Gastrocnemius medialis (tissue), 4 donors: Measurements from ENCODE around the gene VWA5B1. TPM values are rescaled to one million over a fixed set of nuclear protein-coding genes. Genes with fewer than 3 reads are reported as not detected.

Experiments used
- ATAC-seq, 2 donors: fragments of 150-250 bp; one replicate each; pipeline ENCODE4 v1.9.1; 2016
- DNase-seq, 2 donors: peaks; one replicate each; pipeline ENCODE4 v3.0.0-alpha.2; 2019
- H3K27ac ChIP-seq, 4 donors: fragments of 200-600 bp; sonication (generic); 1 replicate in 1 of 4; 2 replicates in 3 of 4; pipeline ENCODE4 v1.5.1; 2016 to 2018; ENCODE audit warnings: mild to moderate bottlenecking in 2 of 4, moderate library complexity in 1 of 4
- H3K27me3 ChIP-seq, 3 donors: fragments of 200-600 bp; sonication (generic) in 2 of 3; 1 replicate in 1 of 3; 2 replicates in 2 of 3; pipeline versions ENCODE4 v1.5.1 to v1.6.0; 2016 to 2019; ENCODE audit warnings: mild to moderate bottlenecking in 1 of 3, moderate library complexity in 1 of 3
- H3K36me3 ChIP-seq, 2 donors: fragments of 200-600 bp; sonication (generic) in 1 of 2; one replicate each; pipeline ENCODE4 v1.5.1; 2017 to 2018
- H3K4me1 ChIP-seq, 2 donors: fragments of 200-600 bp; sonication (generic) in 1 of 2; one replicate each; pipeline ENCODE4 v1.5.1; 2016 to 2017; ENCODE audit warnings: mild to moderate bottlenecking in 2 of 2
- H3K4me3 ChIP-seq, 4 donors: fragments of 200-600 bp; sonication (generic) in 3 of 4; 1 replicate in 1 of 4; 2 replicates in 3 of 4; pipeline ENCODE4 v1.5.1; 2016 to 2019; ENCODE audit warnings: mild to moderate bottlenecking in 2 of 4
- H3K9me3 ChIP-seq, 3 donors: fragments of 200-600 bp; sonication (generic) in 2 of 3; 1 replicate in 1 of 3; 2 replicates in 2 of 3; pipeline ENCODE4 v1.5.1; 2016 to 2019
- CTCF ChIP-seq, 5 experiments: fragments of 450-650 bp in 3 of 5; fragments of 200-600 bp in 2 of 5; sonication (generic) in 2 of 5; IDR thresholded peaks in 4 of 5; conservative IDR thresholded peaks in 1 of 5; 1 replicate in 4 of 5; 2 replicates in 1 of 5; pipeline ENCODE4 v1.5.1; 2016 to 2019; ENCODE audit warnings: antibody characterized with exemption in 5 of 5, mild to moderate bottlenecking in 3 of 5, moderate library complexity in 3 of 5
- POLR2A ChIP-seq, 2 donors: fragments of 450-650 bp; IDR thresholded peaks; one replicate each; pipeline ENCODE4 v1.6.1; 2017; ENCODE audit warnings: antibody characterized with exemption in 2 of 2, mild to moderate bottlenecking in 2 of 2, moderate library complexity in 2 of 2
- in situ Hi-C, 4 donors: fragments of 200-750 bp; cut with MboI; loops; one replicate each; pipeline versions ENCODE4 v1.15.0 to v1.8.0; 2017; ENCODE audit warnings: low sequenced_read_pairs in 4 of 4
- intact Hi-C: fragments of 100-400 bp; cut with DNase I; formaldehyde crosslinking; loops from one replicate; pipeline ENCODE4 v1.15.1; 2023; ENCODE audit warnings: low total_unique reads
- total RNA-seq, 4 donors: library from RNA; depleted of rRNA; stranded (reverse); fragments of >200 nt; gene quantifications; one replicate each; pipeline versions ENCODE4 v1.1.0 to v1.2.3, GENCODE V29; 2016

Gene VWA5B1
- total RNA-seq, 4 donors from 2014 or later, result 0.25 TPM; not detected in 3

GRCh38 chr1:20373286-20373685, 82.6 kb downstream of the VWA5B1 start:
- Histone ChIP-seq H3K27ac (no peak overlapping the region), H3K36me3 (no peaks in the 10 kb centered on the region), H3K4me3 (no peak overlapping the region), H3K9me3 (no peaks in the 10 kb centered on the region), H3K4me1 (no peaks in the 10 kb centered on the region), H3K27me3 (peaks cover under 1 to 18% (median 9%) of the 10 kb centered on the region in 3 donors)
- in situ Hi-C loops (loop anchor here in 2 of 4 donors (10.0 kb wide), 1 partner anchor 122 kb away; no protein-coding TSS in a partner anchor), intact Hi-C loops (no loop called here)
- DNase-seq, result no peak
- TF ChIP-seq POLR2A (IDR thresholded peaks at IDR 0.05) (no peak), CTCF (IDR thresholded peaks at IDR 0.05 in 4 of 5, conservative IDR thresholded peaks at IDR 0.05 in 1 of 5) (no peak)
- no peak for ATAC-seq

- Histone ChIP-seq H3K4me1 (no peaks in the 10 kb centered on the region), H3K36me3 (no peaks in the 10 kb centered on the region), H3K27me3 (peaks cover 0 to 14% (median 8%) of the 10 kb centered on the region in 3 donors), H3K4me3 (no peak overlapping the region), H3K9me3 (no peaks in the 10 kb centered on the region), H3K27ac (no peak overlapping the region)
- intact Hi-C loops, result no loop called here
- in situ Hi-C loops, result loop anchor here in 2 of 4 donors (10.0 kb wide), 1 partner anchor 121 kb away; no protein-coding TSS in a partner anchor
- DNase-seq, result no peak
- ATAC-seq, result no peak
- TF ChIP-seq POLR2A (IDR thresholded peaks at IDR 0.05) (no peak), CTCF (IDR thresholded peaks at IDR 0.05 in 4 of 5, conservative IDR thresholded peaks at IDR 0.05 in 1 of 5) (no peak)
Observed at GRCh38 chr1:20373764-20374163, 83.1 kb downstream of the VWA5B1 start.

DNA sequence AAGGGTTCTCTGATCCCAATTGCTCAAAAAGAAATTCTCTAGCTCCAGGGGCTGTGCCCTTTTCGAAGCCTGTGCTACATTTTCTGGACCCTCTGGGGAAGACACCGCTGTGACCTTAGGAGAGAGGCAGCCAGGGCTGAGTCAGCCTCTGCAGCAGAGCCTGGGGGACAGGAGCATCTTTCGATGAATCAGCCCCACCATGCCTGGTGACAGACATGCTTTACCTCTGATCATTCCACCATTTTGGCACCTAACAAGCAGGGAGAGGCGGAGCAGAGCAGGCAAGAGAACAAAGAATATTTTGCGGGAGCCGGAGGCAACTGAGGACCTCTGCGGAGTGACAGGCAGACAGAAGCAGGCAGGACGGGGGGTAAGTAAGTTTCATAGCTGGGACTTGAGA, 84.9 kb downstream of the VWA5B1 start:
- Histone ChIP-seq H3K4me1 (no peaks in the 10 kb centered on the region), H3K9me3 (no peaks in the 10 kb centered on the region), H3K36me3 (no peaks in the 10 kb centered on the region), H3K4me3 (no peak overlapping the region), H3K27me3 (peaks cover 0 to 16% (median 8%) of the 10 kb centered on the region in 3 donors), H3K27ac (no peak overlapping the region)
- ATAC-seq, result no peak
- in situ Hi-C loops, result loop anchor here in 3 of 4 donors (5.0 to 10.0 kb wide), 2 partner anchors 117 to 119 kb away; no protein-coding TSS in a partner anchor
- DNase-seq, result no peak
- intact Hi-C loops, result no loop called here
- TF ChIP-seq CTCF (IDR thresholded peaks at IDR 0.05 in 4 of 5, conservative IDR thresholded peaks at IDR 0.05 in 1 of 5), result no peak
- TF ChIP-seq POLR2A (IDR thresholded peaks at IDR 0.05), result no peak

GRCh38 chr1:20376171-20376570, 85.5 kb downstream of the VWA5B1 start:
- H3K9me3 ChIP-seq, result no peaks in the 10 kb centered on the region
- TF ChIP-seq POLR2A (IDR thresholded peaks at IDR 0.05), result no peak
- TF ChIP-seq CTCF (IDR thresholded peaks at IDR 0.05 in 4 of 5, conservative IDR thresholded peaks at IDR 0.05 in 1 of 5), result no peak
- ATAC-seq (no peak), DNase-seq (no peak)
- H3K4me3 ChIP-seq, result no peak overlapping the region
- in situ Hi-C loops, result loop anchor here in 3 of 4 donors (5.0 to 10.0 kb wide), 2 partner anchors 116 to 119 kb away; no protein-coding TSS in a partner anchor
- intact Hi-C loops, result no loop called here
- H3K36me3 ChIP-seq, result no peaks in the 10 kb centered on the region
- H3K27ac ChIP-seq, result no peak overlapping the region
- H3K27me3 ChIP-seq, result peaks cover 0 to 12% (median 7%) of the 10 kb centered on the region in 3 donors
- no peaks in the 10 kb centered on the region for H3K4me1 ChIP-seq
